IPS-11a (cell line): Measurements from ENCODE around the gene PIGA.

Source experiments
- H3K4me3 ChIP-seq: one replicate; pipeline ENCODE4 v1.5.1; 2013; ENCODE audit warnings: low read depth, low read length, control low read depth

Gene PIGA, protein sequence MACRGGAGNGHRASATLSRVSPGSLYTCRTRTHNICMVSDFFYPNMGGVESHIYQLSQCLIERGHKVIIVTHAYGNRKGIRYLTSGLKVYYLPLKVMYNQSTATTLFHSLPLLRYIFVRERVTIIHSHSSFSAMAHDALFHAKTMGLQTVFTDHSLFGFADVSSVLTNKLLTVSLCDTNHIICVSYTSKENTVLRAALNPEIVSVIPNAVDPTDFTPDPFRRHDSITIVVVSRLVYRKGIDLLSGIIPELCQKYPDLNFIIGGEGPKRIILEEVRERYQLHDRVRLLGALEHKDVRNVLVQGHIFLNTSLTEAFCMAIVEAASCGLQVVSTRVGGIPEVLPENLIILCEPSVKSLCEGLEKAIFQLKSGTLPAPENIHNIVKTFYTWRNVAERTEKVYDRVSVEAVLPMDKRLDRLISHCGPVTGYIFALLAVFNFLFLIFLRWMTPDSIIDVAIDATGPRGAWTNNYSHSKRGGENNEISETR

GRCh38 chrX:15335135-15336022 lies at the start of gene PIGA:
TSS of gene PIGA (minus strand) at chrX:15335523. CDS start at chrX:15331930, 3,593 bp downstream.
- peak within 1 kb of the TSS; percentile 70 for H3K4me3 ChIP-seq

DNA sequence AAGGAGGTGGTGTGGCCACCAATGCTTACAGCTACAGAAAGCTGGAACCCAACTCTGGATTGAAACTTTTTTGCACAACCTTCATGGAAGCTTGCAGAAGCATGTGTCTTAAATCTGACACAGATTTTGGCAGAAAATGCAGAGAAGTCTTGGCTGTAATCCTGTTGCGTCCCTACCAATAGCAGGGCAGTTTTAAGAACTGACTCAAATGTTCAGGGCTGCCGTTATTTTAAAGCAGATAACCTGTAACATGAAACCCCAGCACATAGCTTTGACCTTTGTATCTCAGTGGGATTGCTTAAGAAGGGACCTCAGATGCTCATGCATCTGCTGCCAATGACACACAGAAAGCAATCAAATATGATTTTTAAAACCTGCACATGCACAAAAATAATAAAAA lies 49.0 kb upstream of the PIGA start, which contains the start of gene VEGFD:
VEGFD (minus strand) TSS at position 110 of the 400 bp plus-strand sequence. CDS start 467 bp downstream, outside the sequence.
- no peak within 1 kb of the TSS for H3K4me3 ChIP-seq

GRCh38 chrX:15382813-15383212 lies 47.5 kb upstream of the PIGA start:
- no peak overlapping the region for H3K4me3 ChIP-seq

DNA sequence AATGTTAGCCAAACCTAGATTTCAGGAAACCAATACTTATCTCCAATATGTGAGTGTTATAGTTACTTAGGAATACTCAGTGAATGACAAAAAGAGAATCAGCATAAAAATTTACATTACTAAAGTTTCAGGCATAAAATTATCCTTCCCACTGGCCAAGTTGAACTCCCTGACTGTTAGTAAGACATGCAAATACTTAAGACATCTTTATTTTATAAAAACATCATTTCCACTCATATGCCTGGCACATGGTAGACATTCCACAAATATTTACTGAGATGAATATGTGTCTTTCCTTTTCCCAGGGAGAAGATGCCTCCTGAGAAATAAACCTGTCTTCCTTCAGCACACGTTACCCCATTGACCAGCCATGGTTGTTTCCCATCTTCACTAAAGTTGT lies 41.6 kb upstream of the PIGA start:
- H3K4me3 ChIP-seq: no peak overlapping the region

DNA sequence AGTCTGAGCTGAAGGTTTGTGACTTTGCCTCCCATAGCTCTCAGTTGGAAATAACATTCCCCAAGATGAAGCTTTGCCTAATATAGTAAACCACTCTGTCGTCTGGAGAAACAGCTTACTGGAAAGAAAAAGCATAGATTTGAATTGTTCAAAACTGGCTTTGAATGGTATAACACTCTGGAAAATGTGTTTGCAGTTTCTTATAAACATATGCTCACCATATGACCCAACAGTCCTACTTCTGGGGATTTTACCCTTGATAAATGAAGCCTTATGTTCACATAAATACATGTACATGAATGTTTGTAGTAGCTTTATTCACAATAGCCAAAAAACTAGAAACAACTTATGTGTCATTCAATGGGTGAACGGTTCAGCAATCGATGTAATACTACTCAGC lies 38.7 kb upstream of the PIGA start:
- H3K4me3 ChIP-seq: no peak overlapping the region

DNA sequence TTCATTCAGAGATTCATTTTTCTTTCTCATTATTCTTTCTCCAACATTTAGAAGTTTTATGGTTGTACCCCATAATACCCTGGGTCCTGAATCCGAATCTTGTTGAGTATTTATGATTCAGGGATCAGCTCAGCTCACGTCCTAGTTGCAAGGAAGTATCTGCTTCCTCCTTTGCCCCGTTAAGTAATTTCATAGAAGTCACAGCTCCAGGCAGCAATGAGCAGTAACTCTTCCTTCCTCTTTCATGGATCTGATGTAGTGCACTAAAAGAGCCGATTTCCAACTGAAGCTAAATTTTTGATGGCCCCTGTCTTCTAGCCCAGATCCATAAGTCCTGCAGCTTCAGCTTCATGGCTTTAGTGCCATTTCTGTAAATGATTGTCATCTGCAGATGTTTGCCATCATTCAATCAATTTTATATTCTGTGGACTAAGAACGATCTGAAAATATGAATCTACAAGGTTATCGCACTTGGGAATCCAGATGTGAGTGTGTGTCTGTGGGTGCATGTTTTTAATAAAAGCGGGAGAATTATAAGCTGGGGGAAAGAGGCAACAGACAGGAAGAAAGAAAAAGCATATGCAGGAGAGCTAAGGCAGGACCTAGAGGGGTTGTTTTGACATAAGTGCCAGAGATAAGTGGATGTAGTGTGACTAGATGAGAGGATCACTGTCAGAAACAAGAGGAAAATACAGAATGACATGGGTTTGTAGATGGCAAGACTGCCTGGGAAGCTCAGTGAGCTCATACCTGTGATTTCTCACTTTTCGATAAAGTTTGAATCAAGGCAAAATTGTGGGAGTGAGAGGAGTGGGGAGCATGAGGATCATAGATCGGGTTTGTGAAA lies 31.4 kb upstream of the PIGA start:
- H3K4me3 ChIP-seq: no peak overlapping the region

GRCh38 chrX:15359701-15360100 lies 24.4 kb upstream of the PIGA start:
- no peak overlapping the region for H3K4me3 ChIP-seq

DNA sequence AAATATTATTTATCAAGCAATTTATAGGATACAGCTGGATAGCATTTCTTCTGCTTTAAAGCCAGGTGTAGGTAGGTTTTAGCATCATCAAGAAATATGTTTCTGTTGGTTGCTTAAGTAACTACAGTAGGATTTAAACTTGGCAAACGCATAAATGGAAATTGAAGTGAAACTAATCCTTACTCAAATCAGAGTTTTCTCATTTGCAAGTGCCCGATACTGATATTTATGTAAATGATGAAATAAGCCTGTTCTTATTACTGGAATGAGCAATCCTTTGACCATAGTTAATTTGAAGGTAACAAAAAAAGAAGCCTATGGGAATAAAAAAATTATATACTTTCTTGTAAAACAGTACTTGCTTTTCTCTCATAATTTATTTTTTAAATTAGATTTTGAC lies 23.2 kb upstream of the PIGA start:
- H3K4me3 ChIP-seq: no peak overlapping the region

DNA sequence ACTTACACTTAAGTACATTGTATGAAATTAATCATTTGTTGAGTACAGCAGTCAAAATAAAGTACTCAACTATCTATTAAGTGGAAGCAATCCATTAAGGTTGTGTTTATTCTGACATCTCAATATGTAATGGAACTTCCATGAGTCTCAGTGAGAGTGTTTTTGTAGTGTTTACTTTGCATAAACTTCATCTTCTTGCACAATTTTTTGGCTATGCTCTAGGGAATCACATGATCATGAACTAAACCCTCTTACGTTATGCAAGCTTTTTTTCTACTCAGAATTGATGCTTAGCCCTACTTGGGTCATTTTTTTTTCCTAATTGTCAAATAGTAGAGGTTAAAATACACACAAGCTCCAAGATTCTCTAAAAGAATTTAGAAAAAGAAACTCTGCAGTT lies 21.1 kb upstream of the PIGA start:
- no peak overlapping the region for H3K4me3 ChIP-seq

GRCh38 chrX:15350329-15350996 lies 15.1 kb upstream of the PIGA start:
- no peak overlapping the region for H3K4me3 ChIP-seq

DNA sequence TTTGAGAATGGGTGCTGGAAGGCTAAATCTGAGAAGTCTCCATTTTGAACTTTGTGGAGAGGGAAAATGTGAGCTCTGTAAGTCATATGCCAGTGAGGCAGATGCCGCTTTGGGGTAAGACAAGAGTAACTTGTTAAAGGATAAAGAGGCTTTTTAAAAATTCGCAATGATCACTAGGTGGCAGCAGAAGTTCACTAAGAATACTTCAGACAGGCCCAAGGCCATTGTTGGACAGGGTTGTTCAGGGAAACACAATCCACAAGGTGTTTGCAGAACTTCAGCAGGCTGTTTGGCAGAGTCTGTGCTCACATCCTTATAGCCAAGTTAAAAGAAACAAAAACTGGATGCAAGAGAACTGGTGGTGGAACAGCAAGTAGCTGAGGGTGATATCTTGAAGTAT lies 13.7 kb upstream of the PIGA start:
- no peak overlapping the region for H3K4me3 ChIP-seq

GRCh38 chrX:15345976-15346375 lies 10.7 kb upstream of the PIGA start:
- no peak overlapping the region for H3K4me3 ChIP-seq

- H3K4me3 ChIP-seq: no peak overlapping the region
These were observed 8.8 kb upstream of the PIGA start for GRCh38 chrX:15344106-15344505.

DNA sequence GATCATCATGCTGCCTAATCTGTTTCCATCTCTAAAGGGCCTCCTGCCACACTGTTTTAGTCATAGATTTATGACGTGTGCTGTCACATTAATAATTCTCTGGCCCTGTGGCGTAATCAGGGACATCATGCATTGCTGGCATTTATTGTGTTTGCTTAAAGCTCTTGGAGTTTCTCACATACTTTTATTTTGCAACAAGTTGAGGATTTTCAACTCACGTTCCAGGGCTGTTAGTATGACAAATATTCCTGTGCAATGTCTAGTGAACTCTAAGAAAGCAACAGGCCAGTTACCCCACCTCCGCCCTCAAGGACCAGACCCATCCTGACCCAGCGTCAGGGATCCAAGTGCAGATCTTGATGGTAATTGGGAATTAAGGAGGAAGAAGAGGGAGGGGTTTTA lies 7.8 kb upstream of the PIGA start:
- H3K4me3 ChIP-seq: no peak overlapping the region

- H3K4me3 ChIP-seq: no peak overlapping the region
These were observed 5.5 kb upstream of the PIGA start for GRCh38 chrX:15340867-15341266.

GRCh38 chrX:15336023-15336413 lies 695 bp upstream of the PIGA start:
- H3K4me3 ChIP-seq: peak overlapping the region; percentile 48

DNA sequence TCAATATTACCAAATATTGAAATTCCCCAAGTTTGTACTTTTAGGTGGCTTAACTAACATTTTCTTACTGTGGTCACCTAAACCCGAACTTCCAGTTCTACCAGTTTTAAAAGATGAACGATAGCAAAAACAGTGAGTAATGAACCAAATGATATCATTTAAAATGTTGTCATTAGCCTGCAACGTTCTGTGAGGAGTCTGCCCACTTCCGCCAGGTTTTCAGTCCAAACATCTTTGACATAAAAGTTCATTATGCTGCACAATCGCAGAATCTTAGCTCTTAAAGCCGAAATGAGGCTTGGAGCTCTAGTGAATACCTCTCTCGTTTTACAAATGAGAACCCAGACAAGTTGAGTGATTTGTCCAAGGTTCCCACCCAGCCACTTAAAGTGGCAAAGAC lies 762 bp downstream of the PIGA start:
- peak overlapping the region; percentile 70 for H3K4me3 ChIP-seq

DNA sequence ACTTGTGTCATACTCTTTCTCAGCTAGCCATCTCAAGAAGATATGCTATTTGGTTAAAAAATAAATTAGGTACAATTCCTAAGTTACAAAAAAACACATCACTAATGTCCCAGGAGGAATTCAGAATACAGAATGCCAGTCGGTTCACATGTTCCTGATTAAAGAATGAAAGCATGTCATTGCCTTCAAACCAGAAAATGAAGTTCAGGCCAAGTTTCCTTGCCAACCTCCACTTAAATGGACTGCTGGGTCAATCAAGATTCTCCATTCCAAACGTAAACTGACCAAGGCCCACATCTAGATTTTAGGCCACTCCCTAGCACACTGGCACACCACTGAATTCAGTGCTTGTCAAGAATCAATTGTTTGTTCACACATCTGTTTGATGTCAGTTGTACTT lies 6.5 kb downstream of the PIGA start:
- no peak overlapping the region for H3K4me3 ChIP-seq

- no peak overlapping the region for H3K4me3 ChIP-seq
These were observed 7.2 kb downstream of the PIGA start for GRCh38 chrX:15328131-15328530.

DNA sequence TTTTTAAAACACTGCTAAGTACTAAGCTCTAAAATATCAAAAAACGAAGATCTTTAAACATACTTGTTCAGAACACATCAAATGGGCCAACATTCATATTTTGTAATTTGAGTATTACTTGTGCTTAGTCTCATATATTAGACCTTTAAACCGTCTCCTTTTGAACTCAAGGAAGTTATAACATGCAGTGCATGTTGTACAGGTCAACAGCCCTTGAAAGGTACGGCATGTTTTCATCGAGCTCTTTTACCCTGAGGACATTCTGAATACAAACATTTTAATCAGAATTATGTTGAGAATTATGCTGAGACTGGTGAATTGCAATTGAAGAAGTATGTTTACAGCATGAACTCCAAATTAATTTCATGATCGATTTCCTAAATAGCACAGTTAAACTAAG lies 12.9 kb downstream of the PIGA start:
- H3K4me3 ChIP-seq: no peak overlapping the region
